ENCODE measurements around the gene AGPAT3. TPM values are rescaled to one million over a fixed set of nuclear protein-coding genes. Genes with fewer than 3 reads are reported as not detected.

AGPAT3 gene
- total and polyA plus RNA-seq, 2 donors (not counting 3 experiments of a cell fraction or from before 2014, with no cell fraction given), result 39.9 to 76.7 TPM

DNA sequence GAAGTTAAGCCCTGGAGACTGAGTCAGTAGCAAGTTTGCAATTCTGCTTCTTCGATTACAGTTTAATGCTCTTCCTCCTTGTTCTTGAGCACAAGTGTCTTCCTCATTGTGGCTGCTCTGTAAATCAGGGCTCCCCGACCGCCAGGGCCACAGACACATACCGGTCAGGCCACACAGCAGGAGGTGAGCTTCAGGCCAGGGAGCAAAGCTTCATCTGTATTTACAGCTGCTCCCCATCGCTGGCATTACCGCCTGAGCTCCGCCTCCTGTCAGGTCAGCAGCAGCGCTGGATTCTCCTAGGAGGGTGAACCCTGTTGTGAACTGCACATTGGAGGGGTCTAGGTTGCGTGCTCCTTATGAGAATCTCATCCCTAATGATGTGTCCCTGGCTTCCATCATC, 145.4 kb downstream of the AGPAT3 start:
- Histone ChIP-seq H3K9me1 (replicated peaks; ENCODE audit: control insufficient read depth, extremely low read depth, insufficient read depth, low read length) (no peaks in the 10 kb centered on the region), H4K20me1 (replicated peaks; ENCODE audit: control insufficient read depth, extremely low read depth, insufficient read depth, low read length) (peaks cover 3% of the 10 kb centered on the region), H3K79me2 (ENCODE audit: control insufficient read depth, insufficient read depth, low read length) (peaks cover 32% of the 10 kb centered on the region), H3K27me3 (ENCODE audit: control insufficient read depth in 2 of 2, insufficient read depth in 2 of 2, low read length in 2 of 2) (no peaks in the 10 kb centered on the region), H3K27ac (ENCODE audit: insufficient read depth, low read depth, low read length) (no peak overlapping the region), H3K4me1 (ENCODE audit: control insufficient read depth, extremely low read depth, insufficient read depth, low read length) (peaks cover 29% of the 10 kb centered on the region), H3K36me3 (ENCODE audit: control insufficient read depth in 2 of 2, extremely low read depth in 1 of 2, insufficient read depth in 2 of 2, low read length in 2 of 2) (no peaks in the 10 kb centered on the region), H3K9ac (replicated peaks; ENCODE audit: extremely low read depth, insufficient read depth, low read length) (no peak overlapping the region), H3K4me2 (ENCODE audit: insufficient read depth, low read length) (no peak overlapping the region), H3K9me3 (replicated peaks; ENCODE audit: control insufficient read depth, insufficient read depth, low read length) (no peaks in the 10 kb centered on the region), H3K4me3 (replicated peaks in 1 of 3; ENCODE audit: insufficient read depth in 1 of 3, low read depth in 1 of 3, low read length in 3 of 3) (no peak overlapping the region), H2AFZ (ENCODE audit: low read depth, low read length) (no peak overlapping the region)
- BruUV-seq (replicated peaks), result no TSS peak
- TF ChIP-seq JUN (IDR thresholded peaks at IDR 0.05; ENCODE audit: borderline replicate concordance, insufficient read depth, insufficient read length, low read depth) (no peak), CTCF (IDR thresholded peaks at IDR 0.05; ENCODE audit: extremely low read depth in 1 of 2, insufficient read depth in 1 of 2, low read depth in 1 of 2, low read length in 2 of 2) (no peak), POLR2A (IDR thresholded peaks at IDR 0.05; ENCODE audit: low read depth, low read length) (no peak), FOS (IDR thresholded peaks at IDR 0.05; ENCODE audit: borderline replicate concordance, insufficient read depth, low read length) (no peak), EZH2 (IDR thresholded peaks at IDR 0.05; ENCODE audit: borderline replicate concordance, low read depth, low read length, severe bottlenecking) (no peak), POLR2AphosphoS5 (IDR thresholded peaks at IDR 0.05; ENCODE audit: insufficient read depth, low read depth, low read length) (no peak), MYC (IDR thresholded peaks at IDR 0.05; ENCODE audit: low read depth, low read length) (no peak), GATA2 (IDR thresholded peaks at IDR 0.05; ENCODE audit: insufficient read depth, insufficient read length, low read depth, low read length) (no peak)
- TF ChIP-seq, protein P1, sequence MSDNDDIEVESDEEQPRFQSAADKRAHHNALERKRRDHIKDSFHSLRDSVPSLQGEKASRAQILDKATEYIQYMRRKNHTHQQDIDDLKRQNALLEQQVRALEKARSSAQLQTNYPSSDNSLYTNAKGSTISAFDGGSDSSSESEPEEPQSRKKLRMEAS (IDR thresholded peaks at IDR 0.05; ENCODE audit: insufficient read depth, insufficient read length), result no peak
- dilution Hi-C loops (cut with MboI; ENCODE audit: extremely low pct_ligation_motif_present, low sequenced_read_pairs) (no loop called here), intact Hi-C loops (cut with micrococcal nuclease) (no loop called here)
- no peak for DNase-seq (ENCODE audit: low read depth, low spot score)
- FAIRE-seq, result no peak
- ChIA-PET POLR2A (no interaction called here), CTCF (no interaction called here)
